ENCODE measurements around the gene TMEM109.

Gene TMEM109

DNA sequence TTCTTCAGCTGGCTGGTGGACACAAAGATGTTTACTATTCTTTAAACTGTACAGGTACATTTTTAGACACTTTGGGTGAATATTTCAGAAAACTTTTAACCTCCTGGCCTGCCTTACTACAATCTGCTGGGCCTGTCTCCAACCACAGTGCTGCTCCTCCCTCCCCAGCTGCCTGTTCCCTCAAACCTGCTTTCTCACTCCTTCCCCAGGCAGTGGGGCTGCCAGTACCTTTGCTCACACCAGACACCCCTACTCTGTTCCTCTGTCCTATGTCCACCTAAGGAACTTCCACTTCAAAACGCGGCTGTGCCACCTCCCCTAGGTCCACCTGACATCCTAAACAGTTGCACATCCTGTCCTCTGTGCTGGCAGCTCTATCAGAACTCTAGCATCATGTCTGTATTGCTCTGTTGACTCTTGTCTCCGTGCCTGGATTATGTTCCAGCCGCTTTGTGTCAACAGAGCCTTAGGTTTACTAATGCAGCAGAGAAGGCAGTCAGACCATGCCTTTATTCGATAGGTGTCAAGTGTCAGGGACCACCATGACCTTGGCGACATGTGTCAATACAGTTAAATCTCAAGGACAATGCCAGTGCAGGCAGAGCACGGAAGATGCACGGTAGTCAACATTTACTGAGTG lies 33.2 kb upstream of the TMEM109 start:
- Histone ChIP-seq H3K27me3 (ENCODE audit: low read depth, low read length) (no peaks in the 10 kb centered on the region), H3K9me3 (ENCODE audit: control insufficient read depth in 1 of 2, low read length in 2 of 2) (no peaks in the 10 kb centered on the region), H3K4me1 (ENCODE audit: control insufficient read depth in 1 of 2, insufficient read depth in 2 of 2, low read length in 2 of 2) (no peaks in the 10 kb centered on the region), H3K27ac (ENCODE audit: low read length) (no peak overlapping the region), H3K4me3 (ENCODE audit: low read depth in 1 of 2, low read length in 2 of 2) (no peak overlapping the region), H3K36me3 (ENCODE audit: control insufficient read depth in 1 of 2, insufficient read depth in 2 of 2, low read length in 2 of 2) (peaks cover 5 to 9% of the 10 kb centered on the region in 2 donors)

- Histone ChIP-seq H3K27ac (ENCODE audit: low read length) (no peak overlapping the region), H3K4me3 (ENCODE audit: low read depth in 1 of 2, low read length in 2 of 2) (no peak overlapping the region), H3K27me3 (ENCODE audit: low read depth, low read length) (no peaks in the 10 kb centered on the region), H3K36me3 (ENCODE audit: control insufficient read depth in 1 of 2, insufficient read depth in 2 of 2, low read length in 2 of 2) (peaks cover 16 to 20% of the 10 kb centered on the region in 2 donors), H3K4me1 (ENCODE audit: control insufficient read depth in 1 of 2, insufficient read depth in 2 of 2, low read length in 2 of 2) (peaks cover 0 to 3% of the 10 kb centered on the region in 2 donors), H3K9me3 (ENCODE audit: control insufficient read depth in 1 of 2, low read length in 2 of 2) (no peaks in the 10 kb centered on the region)
Measured at GRCh38 chr11:60887556-60887955, 26.4 kb upstream of the TMEM109 start.

GRCh38 chr11:60889869-60890311 lies 24.1 kb upstream of the TMEM109 start:
- Histone ChIP-seq H3K4me3 (ENCODE audit: low read depth in 1 of 2, low read length in 2 of 2) (no peak overlapping the region), H3K27me3 (ENCODE audit: low read depth, low read length) (no peaks in the 10 kb centered on the region), H3K9me3 (ENCODE audit: control insufficient read depth in 1 of 2, low read length in 2 of 2) (no peaks in the 10 kb centered on the region), H3K36me3 (ENCODE audit: control insufficient read depth in 1 of 2, insufficient read depth in 2 of 2, low read length in 2 of 2) (peaks cover 26 to 34% of the 10 kb centered on the region in 2 donors), H3K27ac (ENCODE audit: low read length) (no peak overlapping the region), H3K4me1 (ENCODE audit: control insufficient read depth in 1 of 2, insufficient read depth in 2 of 2, low read length in 2 of 2) (peaks cover 0 to 3% of the 10 kb centered on the region in 2 donors)

GRCh38 chr11:60890696-60891095 lies 23.3 kb upstream of the TMEM109 start:
- Histone ChIP-seq H3K27me3 (ENCODE audit: low read depth, low read length) (no peaks in the 10 kb centered on the region), H3K4me3 (ENCODE audit: low read depth in 1 of 2, low read length in 2 of 2) (no peak overlapping the region), H3K27ac (ENCODE audit: low read length) (no peak overlapping the region), H3K36me3 (ENCODE audit: control insufficient read depth in 1 of 2, insufficient read depth in 2 of 2, low read length in 2 of 2) (peaks cover 26 to 41% of the 10 kb centered on the region in 2 donors), H3K4me1 (ENCODE audit: control insufficient read depth in 1 of 2, insufficient read depth in 2 of 2, low read length in 2 of 2) (peaks cover 0 to 3% of the 10 kb centered on the region in 2 donors), H3K9me3 (ENCODE audit: control insufficient read depth in 1 of 2, low read length in 2 of 2) (no peaks in the 10 kb centered on the region)

- H3K4me3 ChIP-seq (ENCODE audit: low read depth in 1 of 2, low read length in 2 of 2), result no peak overlapping the region
- H3K36me3 ChIP-seq (ENCODE audit: control insufficient read depth in 1 of 2, insufficient read depth in 2 of 2, low read length in 2 of 2), result peaks cover 29 to 45% of the 10 kb centered on the region in 2 donors
- H3K4me1 ChIP-seq (ENCODE audit: control insufficient read depth in 1 of 2, insufficient read depth in 2 of 2, low read length in 2 of 2), result peaks cover 0 to 3% of the 10 kb centered on the region in 2 donors
- no peaks in the 10 kb centered on the region for H3K9me3 ChIP-seq (ENCODE audit: control insufficient read depth in 1 of 2, low read length in 2 of 2)
- no peak overlapping the region for H3K27ac ChIP-seq (ENCODE audit: low read length)
- no peaks in the 10 kb centered on the region for H3K27me3 ChIP-seq (ENCODE audit: low read depth, low read length)
Measured at GRCh38 chr11:60891103-60891741, 22.7 kb upstream of the TMEM109 start.

- Histone ChIP-seq H3K4me3 (ENCODE audit: low read depth in 1 of 2, low read length in 2 of 2) (no peak overlapping the region), H3K4me1 (ENCODE audit: control insufficient read depth in 1 of 2, insufficient read depth in 2 of 2, low read length in 2 of 2) (peaks cover 0 to 1% of the 10 kb centered on the region in 2 donors), H3K27ac (ENCODE audit: low read length) (no peak overlapping the region), H3K27me3 (ENCODE audit: low read depth, low read length) (no peaks in the 10 kb centered on the region), H3K36me3 (ENCODE audit: control insufficient read depth in 1 of 2, insufficient read depth in 2 of 2, low read length in 2 of 2) (peaks cover 61 to 73% of the 10 kb centered on the region in 2 donors), H3K9me3 (ENCODE audit: control insufficient read depth in 1 of 2, low read length in 2 of 2) (no peaks in the 10 kb centered on the region)
Measured at GRCh38 chr11:60895687-60896086, 18.3 kb upstream of the TMEM109 start.

GRCh38 chr11:60897496-60897895 lies 16.5 kb upstream of the TMEM109 start:
- Histone ChIP-seq H3K27me3 (ENCODE audit: low read depth, low read length) (no peaks in the 10 kb centered on the region), H3K36me3 (ENCODE audit: control insufficient read depth in 1 of 2, insufficient read depth in 2 of 2, low read length in 2 of 2) (peaks cover 69 to 77% of the 10 kb centered on the region in 2 donors), H3K27ac (ENCODE audit: low read length) (no peak overlapping the region), H3K4me3 (ENCODE audit: low read depth in 1 of 2, low read length in 2 of 2) (no peak overlapping the region), H3K4me1 (ENCODE audit: control insufficient read depth in 1 of 2, insufficient read depth in 2 of 2, low read length in 2 of 2) (no peaks in the 10 kb centered on the region), H3K9me3 (ENCODE audit: control insufficient read depth in 1 of 2, low read length in 2 of 2) (no peaks in the 10 kb centered on the region)

GRCh38 chr11:60899046-60899936 lies 14.7 kb upstream of the TMEM109 start:
- no peaks in the 10 kb centered on the region for H3K27me3 ChIP-seq (ENCODE audit: low read depth, low read length)
- no peak overlapping the region for H3K27ac ChIP-seq (ENCODE audit: low read length)
- peaks cover 69 to 78% of the 10 kb centered on the region in 2 donors for H3K36me3 ChIP-seq (ENCODE audit: control insufficient read depth in 1 of 2, insufficient read depth in 2 of 2, low read length in 2 of 2)

GRCh38 chr11:60899977-60900376 lies 14.0 kb upstream of the TMEM109 start:
- Histone ChIP-seq H3K27ac (ENCODE audit: low read length) (no peak overlapping the region), H3K4me1 (ENCODE audit: control insufficient read depth in 1 of 2, insufficient read depth in 2 of 2, low read length in 2 of 2) (peaks cover 8 to 11% of the 10 kb centered on the region in 2 donors), H3K36me3 (ENCODE audit: control insufficient read depth in 1 of 2, insufficient read depth in 2 of 2, low read length in 2 of 2) (peaks cover 69 to 73% of the 10 kb centered on the region in 2 donors), H3K9me3 (ENCODE audit: control insufficient read depth in 1 of 2, low read length in 2 of 2) (no peaks in the 10 kb centered on the region), H3K4me3 (ENCODE audit: low read depth in 1 of 2, low read length in 2 of 2) (no peak overlapping the region), H3K27me3 (ENCODE audit: low read depth, low read length) (no peaks in the 10 kb centered on the region)

More at GRCh38 chr11:60899046-60899936, 14.7 kb upstream of the TMEM109 start:
- H3K4me1 ChIP-seq (ENCODE audit: control insufficient read depth in 1 of 2, insufficient read depth in 2 of 2, low read length in 2 of 2), result peaks cover 2 to 5% of the 10 kb centered on the region in 2 donors
- H3K9me3 ChIP-seq (ENCODE audit: control insufficient read depth in 1 of 2, low read length in 2 of 2), result no peaks in the 10 kb centered on the region
- H3K4me3 ChIP-seq (ENCODE audit: low read depth in 1 of 2, low read length in 2 of 2), result no peak overlapping the region

DNA sequence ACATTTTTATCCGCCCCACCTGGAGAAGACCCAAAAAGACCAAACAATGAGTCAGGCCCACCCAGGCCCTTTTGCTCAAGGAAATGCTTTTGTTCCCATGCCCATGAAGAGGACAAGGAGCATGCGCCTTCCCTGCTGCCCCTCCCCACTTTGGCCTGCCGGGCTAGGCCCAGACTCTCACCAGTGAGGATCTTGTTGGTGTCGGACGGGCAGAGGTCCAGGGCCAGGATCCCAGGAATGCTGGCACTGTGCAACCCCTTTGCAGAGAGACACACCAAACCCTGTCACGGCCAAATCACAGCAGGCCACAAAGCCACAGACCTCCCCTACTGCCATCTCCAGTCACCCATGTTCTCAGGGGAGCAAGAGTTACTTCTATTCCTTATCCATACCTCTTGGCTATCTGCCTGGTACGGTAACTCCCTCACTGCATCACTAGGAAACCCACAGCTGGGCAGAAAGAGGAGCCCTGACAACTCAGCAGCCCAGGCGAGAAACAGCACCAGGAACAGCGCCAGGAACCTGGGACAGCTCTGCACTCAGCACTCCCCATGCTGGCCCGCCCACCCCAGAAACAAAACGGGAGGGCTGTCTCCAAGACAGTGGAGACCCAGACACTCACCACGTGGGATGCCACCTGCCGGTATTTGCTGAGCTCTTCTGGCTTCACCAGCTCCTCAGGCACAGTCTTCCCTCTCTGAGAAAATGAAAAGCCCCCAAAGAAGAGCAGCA lies 13.1 kb upstream of the TMEM109 start:
- Histone ChIP-seq H3K27ac (ENCODE audit: low read length) (no peak overlapping the region), H3K4me3 (ENCODE audit: low read depth in 1 of 2, low read length in 2 of 2) (no peak overlapping the region), H3K36me3 (ENCODE audit: control insufficient read depth in 1 of 2, insufficient read depth in 2 of 2, low read length in 2 of 2) (peaks cover 67 to 69% of the 10 kb centered on the region in 2 donors), H3K9me3 (ENCODE audit: control insufficient read depth in 1 of 2, low read length in 2 of 2) (no peaks in the 10 kb centered on the region), H3K27me3 (ENCODE audit: low read depth, low read length) (no peaks in the 10 kb centered on the region), H3K4me1 (ENCODE audit: control insufficient read depth in 1 of 2, insufficient read depth in 2 of 2, low read length in 2 of 2) (peaks cover 17% of the 10 kb centered on the region in 2 donors)
